H9 (cell line): ENCODE measurements around the gene GGTLC2. TPM values are rescaled to one million over a fixed set of nuclear protein-coding genes. Genes with fewer than 3 reads are reported as not detected.

ENCODE experiments used
- DNase-seq: peaks from one replicate; pipeline ENCODE4 v3.0.0-alpha.2; 2017
- H2AFZ ChIP-seq: one replicate; pipeline ENCODE4 v1.6.1; 2013; ENCODE audit warnings: mild to moderate bottlenecking, low read length, control low read depth, moderate library complexity
- H2AK5ac ChIP-seq: 2 replicates; pipeline ENCODE4 v1.6.1; 2013; ENCODE audit warnings: low read length, control low read depth, mixed read lengths; ENCODE audit not compliant: insufficient read length
- H2BK120ac ChIP-seq: one replicate; pipeline ENCODE4 v1.6.1; 2013; ENCODE audit warnings: low read depth, mild to moderate bottlenecking, low read length, control low read depth, inconsistent platforms; ENCODE audit not compliant: poor library complexity, severe bottlenecking
- H2BK12ac ChIP-seq: 2 replicates; pipeline ENCODE4 v1.6.1; 2013; ENCODE audit warnings: low read length, control low read depth, mixed read lengths, low read depth; ENCODE audit not compliant: insufficient read length
- H2BK15ac ChIP-seq: 2 replicates; pipeline ENCODE4 v1.6.1; 2013; ENCODE audit warnings: low read depth, low read length, control low read depth
- H2BK20ac ChIP-seq: one replicate; pipeline ENCODE4 v1.6.1; 2013; ENCODE audit warnings: low read depth, mild to moderate bottlenecking, low read length, control low read depth, inconsistent platforms; ENCODE audit not compliant: poor library complexity, severe bottlenecking
- H2BK5ac ChIP-seq: 2 replicates; pipeline ENCODE4 v1.6.1; 2013; ENCODE audit warnings: low read length, control low read depth, mixed read lengths; ENCODE audit not compliant: insufficient read length
- H3K14ac ChIP-seq: 2 replicates; pipeline ENCODE4 v1.6.1; 2013; ENCODE audit warnings: low read length, control low read depth; ENCODE audit not compliant: insufficient read depth
- H3K18ac ChIP-seq: 2 replicates; pipeline ENCODE4 v1.6.1; 2013; ENCODE audit warnings: low read depth, mild to moderate bottlenecking, mixed read lengths, low read length, control low read depth; ENCODE audit not compliant: insufficient read length
- H3K23ac ChIP-seq: 2 replicates; pipeline ENCODE4 v1.6.1; 2013; ENCODE audit warnings: low read length, control low read depth, mixed read lengths, low read depth; ENCODE audit not compliant: insufficient read length
- H3K23me2 ChIP-seq: 2 replicates; pipeline ENCODE4 v1.6.1; 2013; ENCODE audit warnings: low read depth, mild to moderate bottlenecking, mixed read lengths, low read length, control low read depth; ENCODE audit not compliant: insufficient read length, poor library complexity, severe bottlenecking
- H3K27ac ChIP-seq: 2 replicates; pipeline ENCODE4 v1.5.1; 2013; ENCODE audit warnings: low read length, control low read depth, mixed read lengths, low read depth; ENCODE audit not compliant: insufficient read length
- H3K27me3 ChIP-seq: 2 replicates; pipeline ENCODE4 v1.6.1; 2013; ENCODE audit warnings: low read length, control low read depth, inconsistent platforms; ENCODE audit not compliant: insufficient read depth
- H3K4ac ChIP-seq: 2 replicates; pipeline ENCODE4 v1.6.1; 2013; ENCODE audit warnings: low read depth, mild to moderate bottlenecking, control low read depth, inconsistent platforms, low read length, moderate library complexity
- H3K4me1 ChIP-seq: 2 replicates; pipeline ENCODE4 v1.6.1; 2013; ENCODE audit warnings: low read length, control low read depth, inconsistent platforms; ENCODE audit not compliant: insufficient read depth
- H3K4me2 ChIP-seq: 2 replicates; pipeline ENCODE4 v1.6.1; 2013; ENCODE audit warnings: low read length, control low read depth, mixed read lengths; ENCODE audit not compliant: insufficient read length, insufficient read depth
- H3K56ac ChIP-seq: 2 replicates; pipeline ENCODE4 v1.6.1; 2013; ENCODE audit warnings: low read depth, mild to moderate bottlenecking, mixed read lengths, low read length, control low read depth; ENCODE audit not compliant: insufficient read length
- H3K79me1 ChIP-seq: 2 replicates; pipeline ENCODE4 v1.6.1; 2013; ENCODE audit warnings: low read depth, mild to moderate bottlenecking, moderate library complexity, low read length, control low read depth, inconsistent platforms; ENCODE audit not compliant: insufficient read depth, poor library complexity, severe bottlenecking
- H3K79me2 ChIP-seq: 2 replicates; pipeline ENCODE4 v1.6.1; 2013; ENCODE audit warnings: low read length, control low read depth, inconsistent platforms; ENCODE audit not compliant: insufficient read depth
- H3K9ac ChIP-seq: 2 replicates; pipeline ENCODE4 v1.6.1; 2013; ENCODE audit warnings: low read length, control low read depth, mixed read lengths; ENCODE audit not compliant: insufficient read length; ENCODE audit errors: extremely low read depth
- H3K9me3 ChIP-seq: one replicate; pipeline ENCODE4 v1.6.1; 2013; ENCODE audit warnings: low read depth, low read length, inconsistent platforms; ENCODE audit not compliant: control insufficient read depth
- H3T11ph ChIP-seq: one replicate; pipeline ENCODE4 v1.6.1; 2013; ENCODE audit warnings: mild to moderate bottlenecking, low read length, control low read depth, inconsistent platforms
- H4K20me1 ChIP-seq: one replicate; pipeline ENCODE4 v1.6.1; 2013; ENCODE audit not compliant: control insufficient read depth, insufficient read length, insufficient read depth
- H4K5ac ChIP-seq: 2 replicates; pipeline ENCODE4 v1.6.1; 2013; ENCODE audit warnings: low read depth, mild to moderate bottlenecking, mixed read lengths, low read length, control low read depth; ENCODE audit not compliant: insufficient read length
- H4K8ac ChIP-seq: replicated peaks from 2 replicates; pipeline ENCODE4 v1.6.1; 2013; ENCODE audit warnings: low read length, control low read depth, mixed read lengths, low read depth; ENCODE audit not compliant: insufficient read length
- H4K91ac ChIP-seq: 2 replicates; pipeline ENCODE4 v1.6.1; 2013; ENCODE audit warnings: low read depth, mild to moderate bottlenecking, moderate library complexity, mixed read lengths, low read length, control low read depth; ENCODE audit not compliant: insufficient read length
- H3K27ac Mint-ChIP-seq, 3 experiments: 2 replicates in 2 of 3; 3 replicates in 1 of 3; pipeline ENCODE4 v1.8.0; 2020 to 2021; ENCODE audit warnings: mixed read lengths in 3 of 3, mild to moderate bottlenecking in 1 of 3, moderate library complexity in 1 of 3
- H3K27me3 Mint-ChIP-seq: 2 replicates; pipeline ENCODE4 v1.8.0; 2021; ENCODE audit warnings: low read depth, mild to moderate bottlenecking, moderate library complexity, mixed read lengths
- H3K36me3 Mint-ChIP-seq, 3 experiments: 2 replicates in 2 of 3; 3 replicates in 1 of 3; pipeline ENCODE4 v1.8.0; 2020 to 2021; ENCODE audit warnings: low read depth in 3 of 3, mixed read lengths in 3 of 3; ENCODE audit not compliant: insufficient read depth in 1 of 3
- H3K4me1 Mint-ChIP-seq, 2 experiments: 2 replicates each; pipeline ENCODE4 v1.8.0; 2020; ENCODE audit warnings: mixed read lengths in 2 of 2
- H3K4me3 Mint-ChIP-seq, 2 experiments: 2 replicates in 1 of 2; 3 replicates in 1 of 2; pipeline ENCODE4 v1.8.0; 2020 to 2021; ENCODE audit warnings: mild to moderate bottlenecking in 2 of 2, mixed read lengths in 2 of 2, moderate library complexity in 1 of 2
- H3K9me3 Mint-ChIP-seq, 2 experiments: 2 replicates in 1 of 2; 3 replicates in 1 of 2; pipeline ENCODE4 v1.8.0; 2020; ENCODE audit warnings: mild to moderate bottlenecking in 2 of 2, mixed read lengths in 2 of 2, moderate library complexity in 1 of 2
- WGBS: extraction: QIAGEN DNeasy Blood & Tissue Kit; methylation state at CpG from one replicate; pipeline ENCODE4 v1.1.7; 2013; ENCODE audit warnings: missing lambda C conversion rate, low lambda C conversion rate, mixed read lengths; ENCODE audit not compliant: insufficient read length; ENCODE audit errors: extremely low coverage; 5-methylcytosine and 5-hydroxymethylcytosine counted together
- total RNA-seq: library from RNA; stranded (reverse); gene quantifications from 2 replicates; pipeline ENCODE4 v1.2.1, GENCODE V29; 2021
- TF ChIP-seq, protein P1 (sequence below): fragments of 200-600 bp; sonication (generic); conservative IDR thresholded peaks from 3 replicates; pipeline ENCODE4 v1.8.0; 2021; ENCODE audit warnings: antibody characterized with exemption, mild to moderate bottlenecking

GGTLC2 gene
- total RNA-seq, 1 experiment from 2014 or later: not detected

- no peak overlapping the region for H3K14ac ChIP-seq
- DNase-seq: no peak
- H4K20me1 ChIP-seq: no peaks in the 10 kb centered on the region
- no peak overlapping the region for H3K56ac ChIP-seq
- Mint-ChIP-seq H3K27ac (no peak overlapping the region), H3K4me1 (peaks cover 11 to 18% of the 10 kb centered on the region in 2 experiments), H3K36me3 (no peaks in the 10 kb centered on the region; a peak in 2 of 7 replicates), H3K27me3 (peaks cover 100% of the 10 kb centered on the region), H3K9me3 (peaks cover 0 to 4% of the 10 kb centered on the region in 2 experiments; a peak in 3 of 5 replicates), H3K4me3 (no peak overlapping the region)
- no peak overlapping the region for H3K9ac ChIP-seq
- no peak overlapping the region for H2BK20ac ChIP-seq
- H3K27ac ChIP-seq: no peak overlapping the region
- no peaks in the 10 kb centered on the region; the same call in 1 of the 2 replicates for H3K4me1 ChIP-seq
- H2BK15ac ChIP-seq: no peak overlapping the region
- peaks cover 30% of the 10 kb centered on the region; the same call in 1 of the 2 replicates for H3K27me3 ChIP-seq
- H3K9me3 ChIP-seq: no peaks in the 10 kb centered on the region
- no peak overlapping the region for H3K23ac ChIP-seq
- no peak overlapping the region for H4K5ac ChIP-seq
- TF ChIP-seq, protein P1, sequence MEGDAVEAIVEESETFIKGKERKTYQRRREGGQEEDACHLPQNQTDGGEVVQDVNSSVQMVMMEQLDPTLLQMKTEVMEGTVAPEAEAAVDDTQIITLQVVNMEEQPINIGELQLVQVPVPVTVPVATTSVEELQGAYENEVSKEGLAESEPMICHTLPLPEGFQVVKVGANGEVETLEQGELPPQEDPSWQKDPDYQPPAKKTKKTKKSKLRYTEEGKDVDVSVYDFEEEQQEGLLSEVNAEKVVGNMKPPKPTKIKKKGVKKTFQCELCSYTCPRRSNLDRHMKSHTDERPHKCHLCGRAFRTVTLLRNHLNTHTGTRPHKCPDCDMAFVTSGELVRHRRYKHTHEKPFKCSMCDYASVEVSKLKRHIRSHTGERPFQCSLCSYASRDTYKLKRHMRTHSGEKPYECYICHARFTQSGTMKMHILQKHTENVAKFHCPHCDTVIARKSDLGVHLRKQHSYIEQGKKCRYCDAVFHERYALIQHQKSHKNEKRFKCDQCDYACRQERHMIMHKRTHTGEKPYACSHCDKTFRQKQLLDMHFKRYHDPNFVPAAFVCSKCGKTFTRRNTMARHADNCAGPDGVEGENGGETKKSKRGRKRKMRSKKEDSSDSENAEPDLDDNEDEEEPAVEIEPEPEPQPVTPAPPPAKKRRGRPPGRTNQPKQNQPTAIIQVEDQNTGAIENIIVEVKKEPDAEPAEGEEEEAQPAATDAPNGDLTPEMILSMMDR: no peak
- no peak overlapping the region for H3K4ac ChIP-seq
- WGBS: no CpG with 5 or more reads among the region's 5 CpGs
- H3K79me1 ChIP-seq: no peaks in the 10 kb centered on the region
- no peak overlapping the region for H3K18ac ChIP-seq
- H3T11ph ChIP-seq: no peak overlapping the region
- no peaks in the 10 kb centered on the region for H3K79me2 ChIP-seq
- no peak overlapping the region for H2AK5ac ChIP-seq
- H4K8ac ChIP-seq: no peak overlapping the region
- H4K91ac ChIP-seq: no peak overlapping the region
- H3K23me2 ChIP-seq: no peaks in the 10 kb centered on the region
- no peak overlapping the region for H2BK5ac ChIP-seq
- no peak overlapping the region for H2AFZ ChIP-seq
- H2BK120ac ChIP-seq: no peak overlapping the region
- H3K4me2 ChIP-seq: no peak overlapping the region
- no peak overlapping the region for H2BK12ac ChIP-seq
Measured at GRCh38 chr22:22598144-22598543, 46.3 kb upstream of the GGTLC2 start.
